Mammary epithelial cell (primary cell): ENCODE data around the gene CYP19A1.

Experiments used
- EZH2 ChIP-seq: IDR thresholded peaks from 2 replicates; pipeline ENCODE4 v1.6.1; 2012; ENCODE audit warnings: low read length, inconsistent platforms, borderline replicate concordance
- TF ChIP-seq, protein P1 (sequence below), 2 donors: IDR thresholded peaks in 1 of 2; conservative IDR thresholded peaks in 1 of 2; 2 replicates each; pipeline ENCODE4 v1.5.1; 2011 to 2012; ENCODE audit warnings: inconsistent platforms in 2 of 2, low read length in 2 of 2, mild to moderate bottlenecking in 2 of 2, control low read depth in 1 of 2, low read depth in 1 of 2; ENCODE audit not compliant: insufficient read depth in 1 of 2; ENCODE audit errors: extremely low read depth in 1 of 2

DNA sequence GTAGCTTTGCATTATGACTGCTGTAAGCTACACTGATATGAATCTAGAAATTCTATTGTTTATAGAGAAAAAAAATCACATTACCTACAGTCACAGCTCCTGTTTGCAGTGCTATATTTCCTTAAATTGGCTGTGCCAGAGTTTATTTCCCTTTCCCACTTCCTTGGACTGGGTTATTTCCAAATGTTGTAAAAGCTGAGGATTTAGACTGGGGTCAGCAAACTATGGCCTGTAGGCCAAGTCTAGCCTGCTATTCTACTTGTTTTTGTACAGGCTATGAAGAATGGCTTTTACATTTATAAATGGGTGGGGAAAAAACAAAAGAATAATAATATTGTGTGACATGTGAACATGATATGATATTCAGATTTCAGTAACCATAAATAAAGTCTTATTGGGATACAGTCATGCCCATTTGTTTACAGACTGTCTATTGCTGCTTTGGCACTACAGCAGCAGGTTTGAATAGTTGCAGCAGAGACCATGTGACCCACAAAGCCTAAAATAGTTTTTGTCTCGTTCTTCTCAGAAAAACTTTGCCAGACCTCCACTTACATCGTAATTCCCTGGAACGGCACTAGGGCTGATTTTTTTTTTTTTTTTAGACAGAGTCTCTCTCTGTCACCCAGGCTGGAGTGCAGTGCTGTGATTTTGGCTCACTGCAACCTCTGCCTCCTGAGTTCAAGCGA lies 10.9 kb upstream of the CYP19A1 start:
- TF ChIP-seq, protein P1, sequence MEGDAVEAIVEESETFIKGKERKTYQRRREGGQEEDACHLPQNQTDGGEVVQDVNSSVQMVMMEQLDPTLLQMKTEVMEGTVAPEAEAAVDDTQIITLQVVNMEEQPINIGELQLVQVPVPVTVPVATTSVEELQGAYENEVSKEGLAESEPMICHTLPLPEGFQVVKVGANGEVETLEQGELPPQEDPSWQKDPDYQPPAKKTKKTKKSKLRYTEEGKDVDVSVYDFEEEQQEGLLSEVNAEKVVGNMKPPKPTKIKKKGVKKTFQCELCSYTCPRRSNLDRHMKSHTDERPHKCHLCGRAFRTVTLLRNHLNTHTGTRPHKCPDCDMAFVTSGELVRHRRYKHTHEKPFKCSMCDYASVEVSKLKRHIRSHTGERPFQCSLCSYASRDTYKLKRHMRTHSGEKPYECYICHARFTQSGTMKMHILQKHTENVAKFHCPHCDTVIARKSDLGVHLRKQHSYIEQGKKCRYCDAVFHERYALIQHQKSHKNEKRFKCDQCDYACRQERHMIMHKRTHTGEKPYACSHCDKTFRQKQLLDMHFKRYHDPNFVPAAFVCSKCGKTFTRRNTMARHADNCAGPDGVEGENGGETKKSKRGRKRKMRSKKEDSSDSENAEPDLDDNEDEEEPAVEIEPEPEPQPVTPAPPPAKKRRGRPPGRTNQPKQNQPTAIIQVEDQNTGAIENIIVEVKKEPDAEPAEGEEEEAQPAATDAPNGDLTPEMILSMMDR (conservative IDR thresholded peaks at IDR 0.05 in 1 of 2, IDR thresholded peaks at IDR 0.05 in 1 of 2; ENCODE audit: extremely low read depth in 1 of 2, insufficient read depth in 1 of 2, low read depth in 1 of 2, low read length in 2 of 2): no peak
- no peak for TF ChIP-seq EZH2
